Dermis microvascular lymphatic vessel endothelial cell (primary cell): ENCODE data around the gene SLC12A5. TPM values are rescaled to one million over a fixed set of nuclear protein-coding genes. Genes with fewer than 3 reads are reported as not detected.

Experiments used
- DNase-seq, 2 donors: peaks; one replicate each; pipeline versions ENCODE4 v3.0.0 to v3.0.0-alpha.2; 2010; ENCODE audit warnings: low read depth in 2 of 2
- total RNA-seq: library from RNA; depleted of rRNA; stranded (reverse); fragments of >200 nt; gene quantifications from 2 replicates; pipeline ENCODE4 v1.2.1, GENCODE V29; 2014

SLC12A5 gene
- total RNA-seq, 1 donor from 2014 or later = 0.13 TPM

DNA sequence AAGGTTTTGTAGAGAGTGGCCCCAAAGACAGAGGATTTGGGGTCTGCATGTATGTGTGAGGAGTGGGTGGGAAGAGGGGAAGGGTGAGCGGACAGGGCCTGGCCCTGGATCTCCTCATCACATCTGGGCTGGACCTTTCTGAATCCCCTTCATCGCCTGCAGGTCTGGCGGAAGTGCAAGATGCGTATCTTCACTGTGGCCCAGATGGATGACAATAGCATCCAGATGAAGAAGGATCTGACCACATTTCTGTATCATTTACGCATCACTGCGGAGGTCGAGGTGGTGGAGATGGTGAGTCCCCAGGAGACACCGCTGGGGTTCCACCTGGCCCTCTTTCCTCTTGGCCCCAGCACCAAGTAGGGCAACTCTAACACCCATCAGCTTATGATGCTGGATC is 24.4 kb downstream of the SLC12A5 start:
- DNase-seq = no peak

DNA sequence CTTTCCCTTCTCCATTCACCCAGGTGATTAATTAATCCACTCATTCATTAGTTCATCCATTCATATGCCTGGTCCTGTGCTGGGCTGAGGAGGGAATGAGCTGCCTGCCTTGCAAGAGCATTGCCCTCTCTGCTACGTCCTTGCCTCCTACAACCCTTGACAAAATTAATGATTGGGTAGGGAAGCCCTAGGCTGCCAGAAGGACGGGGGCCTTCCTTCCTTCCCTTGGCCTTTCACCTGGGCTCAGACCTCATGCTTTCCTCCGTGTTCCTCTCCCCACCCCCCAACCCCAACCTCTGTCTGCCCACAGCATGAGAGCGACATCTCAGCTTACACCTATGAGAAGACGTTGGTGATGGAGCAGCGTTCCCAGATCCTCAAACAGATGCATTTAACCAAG is 25.6 kb downstream of the SLC12A5 start:
- DNase-seq = no peak

DNA sequence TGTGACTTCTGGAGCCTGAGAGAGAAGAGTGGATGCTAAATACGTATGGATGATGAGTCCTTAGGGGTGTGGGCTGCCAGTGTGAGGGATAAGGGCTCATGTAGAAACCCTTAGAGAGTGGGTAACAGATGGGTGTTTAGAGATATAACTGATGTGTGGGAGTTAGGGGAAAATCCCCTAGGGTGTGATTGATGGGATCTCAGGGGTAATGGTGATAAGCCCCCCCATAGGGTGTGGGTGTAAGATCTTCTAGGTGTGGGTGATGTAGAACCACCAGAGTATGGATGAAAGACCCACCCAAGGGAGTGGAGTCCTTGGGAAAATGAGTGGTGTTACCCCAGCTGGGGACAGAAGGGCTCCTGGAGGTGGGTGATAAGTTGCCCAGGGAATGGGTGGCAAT is 26.3 kb downstream of the SLC12A5 start:
- no peak for DNase-seq

DNA sequence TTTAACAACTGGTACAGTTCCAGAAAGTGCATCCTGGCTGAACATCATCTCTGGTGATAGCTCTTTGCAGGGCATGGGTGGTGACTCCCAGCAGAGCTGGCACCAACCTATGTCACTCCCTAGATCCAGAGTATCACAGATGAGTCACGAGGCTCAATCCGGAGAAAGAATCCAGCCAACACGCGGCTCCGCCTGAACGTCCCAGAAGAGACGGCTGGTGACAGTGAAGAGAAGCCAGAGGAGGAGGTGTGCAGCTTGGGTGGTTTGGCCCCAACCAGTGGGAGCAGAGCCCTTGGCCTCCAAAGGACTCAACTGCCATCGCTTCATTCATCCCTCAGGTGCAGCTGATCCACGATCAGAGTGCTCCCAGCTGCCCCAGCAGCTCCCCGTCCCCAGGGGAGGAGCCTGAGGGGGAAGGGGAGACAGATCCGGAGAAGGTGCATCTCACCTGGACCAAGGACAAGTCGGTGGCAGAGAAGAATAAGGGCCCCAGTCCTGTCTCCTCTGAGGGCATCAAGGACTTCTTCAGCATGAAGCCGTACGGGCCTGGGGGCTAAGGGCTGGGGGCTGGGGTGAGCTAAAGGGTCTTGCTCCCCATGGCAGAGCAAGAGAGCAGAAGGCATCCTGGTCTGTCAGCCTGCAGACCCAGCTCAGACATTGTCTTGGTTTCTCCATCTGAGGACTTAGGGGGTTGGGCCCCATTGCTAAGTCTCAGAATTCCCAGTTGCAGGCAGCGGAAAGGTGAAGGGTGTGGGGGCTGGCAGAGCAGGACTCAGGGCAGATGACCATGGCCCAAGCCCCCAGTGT is 27.2 kb downstream of the SLC12A5 start:
- no peak for DNase-seq

DNA sequence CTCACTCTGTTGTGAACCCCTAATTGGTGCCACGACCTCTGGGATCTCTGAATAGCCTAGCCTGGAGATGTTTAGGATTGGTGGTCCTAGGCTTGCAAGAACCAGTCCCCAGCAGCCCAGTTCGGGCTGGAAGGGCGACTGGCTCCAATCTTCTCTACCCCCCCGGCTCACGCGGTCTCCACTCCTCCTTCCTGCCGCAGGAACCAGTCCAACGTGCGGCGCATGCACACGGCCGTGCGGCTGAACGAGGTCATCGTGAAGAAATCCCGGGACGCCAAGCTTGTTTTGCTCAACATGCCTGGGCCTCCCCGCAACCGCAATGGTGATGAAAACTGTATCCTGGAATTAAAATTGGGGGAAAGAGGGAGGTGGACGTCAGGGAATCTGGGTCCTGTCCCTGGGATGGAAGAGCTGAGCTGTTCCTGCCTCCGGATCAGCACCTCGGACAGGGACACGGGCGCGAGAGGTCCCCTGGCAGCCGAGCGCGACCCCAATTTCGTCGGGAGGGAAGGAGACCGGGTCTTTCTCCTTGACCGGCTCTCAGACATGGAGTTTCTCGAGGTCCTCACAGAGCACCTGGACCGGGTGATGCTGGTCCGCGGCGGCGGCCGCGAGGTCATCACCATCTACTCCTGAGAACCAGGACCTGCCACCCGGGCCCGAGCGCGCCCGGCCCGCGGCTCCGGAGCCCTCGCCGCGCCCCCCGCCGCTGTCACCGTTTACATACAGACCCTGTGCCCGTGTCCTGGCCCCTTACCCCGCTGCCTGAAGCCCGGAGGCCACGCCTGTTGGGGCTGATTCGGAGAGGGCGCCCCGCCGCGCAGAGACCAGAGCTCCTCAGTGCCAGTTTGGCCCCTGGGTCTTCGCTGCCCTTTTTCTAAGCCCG is 28.2 kb downstream of the SLC12A5 start:
- peak; percentile 20 to 54 for DNase-seq

DNA sequence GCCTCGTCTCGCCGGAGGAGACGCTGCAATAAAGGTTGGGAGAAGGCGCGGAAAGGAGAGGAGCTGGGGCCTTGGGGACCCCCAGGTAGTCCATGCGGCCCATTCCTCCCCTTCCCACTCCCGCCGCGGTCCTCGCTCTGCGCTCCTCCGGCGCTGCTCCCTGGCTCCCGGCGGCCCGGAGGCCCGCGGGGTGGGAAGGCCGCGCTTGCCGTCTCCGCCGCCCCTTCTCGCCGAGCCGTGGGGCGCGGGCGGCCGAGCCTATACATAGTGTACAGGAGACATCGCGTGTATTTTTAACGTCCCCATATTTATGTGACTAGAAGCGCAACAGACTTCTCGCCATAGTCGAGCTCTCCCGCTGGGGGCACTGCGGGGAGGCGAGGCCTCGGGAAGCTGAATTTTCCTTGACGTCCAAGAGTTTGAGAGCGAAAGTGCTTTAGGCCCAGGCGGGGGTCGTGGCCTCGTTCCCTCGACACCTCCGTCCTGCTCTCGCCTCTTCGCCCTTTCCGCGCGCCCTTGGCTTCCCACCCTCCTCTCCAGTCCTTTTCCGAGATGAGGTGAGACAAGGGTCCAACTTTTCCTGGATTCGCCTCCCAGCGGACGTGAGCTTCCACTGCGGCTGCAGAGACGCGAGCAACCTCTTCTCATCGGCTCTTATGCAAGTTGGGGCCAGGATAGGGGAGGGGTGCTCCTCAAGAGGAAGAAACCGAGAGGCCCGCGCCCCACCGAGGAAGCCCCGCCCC is 29.0 kb downstream of the SLC12A5 start:
- peak in 1 of 2 donors; percentile 32 for DNase-seq

DNA sequence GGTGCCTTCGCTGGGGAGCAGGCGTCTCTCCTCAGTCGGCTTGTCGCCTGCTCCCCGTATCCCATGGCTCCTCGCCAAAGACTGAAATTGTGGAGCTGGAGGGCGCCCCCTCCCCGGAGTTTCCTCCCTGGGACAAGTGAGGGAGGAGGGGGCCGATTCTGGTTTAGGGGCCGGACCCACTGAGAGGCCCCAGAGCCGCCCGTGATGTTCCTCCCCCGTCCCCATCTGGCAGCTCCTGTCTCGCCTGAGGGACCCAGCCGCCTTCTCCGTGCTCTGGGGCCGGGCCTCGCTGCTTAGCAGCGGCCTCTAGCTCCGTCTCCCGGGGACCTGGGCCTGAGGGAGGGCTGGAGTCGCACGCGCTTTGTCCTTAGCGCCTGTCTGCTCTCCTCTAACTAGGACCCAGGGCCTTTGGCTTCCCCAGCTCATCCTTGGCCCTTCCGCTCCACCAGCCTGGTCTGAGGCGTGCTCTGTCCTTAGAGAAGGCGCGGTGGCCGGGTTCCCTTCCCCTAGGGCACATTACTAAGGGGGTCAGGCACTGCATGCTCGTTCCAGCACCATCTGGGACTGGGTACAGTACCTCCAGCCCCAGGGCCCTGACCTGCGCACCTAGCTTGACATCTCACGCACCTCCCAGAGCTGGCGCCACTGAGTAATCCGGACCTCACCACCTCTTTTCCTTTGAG is 29.7 kb downstream of the SLC12A5 start:
- DNase-seq = no peak

DNA sequence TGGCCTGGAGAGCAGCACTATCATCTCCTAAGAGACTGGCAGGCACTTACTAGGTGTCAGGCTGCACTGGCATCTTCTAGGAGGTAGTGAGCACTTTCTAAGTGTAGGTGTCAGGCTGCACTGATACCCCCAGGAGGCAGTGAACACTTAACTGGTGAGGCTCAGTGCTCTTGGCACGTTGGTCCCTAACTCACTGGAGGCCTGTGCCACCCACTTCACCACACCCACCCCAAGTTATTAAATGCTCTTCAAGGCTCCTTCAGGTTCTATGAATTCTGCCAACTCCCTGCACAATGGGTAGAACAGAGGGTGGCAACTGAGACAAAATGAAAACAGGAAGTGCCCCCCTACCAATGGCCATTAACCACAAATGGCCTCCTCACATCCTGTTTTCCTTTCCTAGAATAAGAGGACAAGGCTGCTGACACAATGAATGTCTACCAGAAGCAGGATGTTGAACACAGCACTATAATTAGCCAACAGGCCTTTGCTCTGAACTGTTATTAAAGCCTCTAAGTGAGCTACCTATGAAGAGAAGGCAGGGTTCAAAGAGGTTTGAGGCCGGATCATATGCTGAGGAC is 31.4 kb downstream of the SLC12A5 start:
- DNase-seq = peak; percentile 30 to 67

DNA sequence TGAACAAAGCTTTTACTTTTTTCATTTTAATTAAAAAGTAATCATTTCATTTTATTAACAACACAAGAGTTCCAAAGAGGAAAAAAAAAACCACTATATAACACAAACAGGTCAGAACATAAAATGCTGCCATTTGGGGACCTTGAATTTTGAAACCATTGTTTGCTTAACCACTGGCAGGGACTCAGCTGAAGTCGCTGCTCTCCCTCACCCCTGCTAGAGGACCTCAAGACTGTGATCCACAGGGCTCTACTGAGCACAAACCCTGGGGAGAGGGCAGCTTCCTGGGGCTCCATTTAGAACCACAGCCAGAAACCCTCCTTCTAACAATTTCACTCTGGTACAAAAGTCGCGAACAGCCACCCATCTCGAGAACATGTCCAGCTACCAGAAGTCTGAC is 32.0 kb downstream of the SLC12A5 start:
- DNase-seq = no peak

DNA sequence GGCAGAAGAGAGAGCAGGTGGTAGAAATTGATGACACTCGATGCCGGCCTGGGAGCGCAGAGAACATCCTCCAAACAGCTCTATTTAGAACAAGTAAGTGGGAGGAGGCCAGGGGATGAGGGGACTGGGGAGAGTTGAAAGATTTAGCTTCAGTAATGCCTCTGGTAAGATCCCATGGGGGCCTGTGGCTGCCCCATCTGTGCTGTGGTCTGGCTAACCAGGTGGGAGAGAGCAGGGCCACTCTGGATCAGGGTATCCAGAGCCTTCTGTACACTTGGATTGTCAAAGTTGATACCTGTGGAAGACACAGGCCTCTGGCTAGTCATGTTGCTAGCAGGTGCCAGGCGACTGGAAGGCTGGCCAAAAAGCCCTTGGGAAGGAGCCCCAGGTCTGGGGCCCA is 33.1 kb downstream of the SLC12A5 start:
- DNase-seq = no peak

DNA sequence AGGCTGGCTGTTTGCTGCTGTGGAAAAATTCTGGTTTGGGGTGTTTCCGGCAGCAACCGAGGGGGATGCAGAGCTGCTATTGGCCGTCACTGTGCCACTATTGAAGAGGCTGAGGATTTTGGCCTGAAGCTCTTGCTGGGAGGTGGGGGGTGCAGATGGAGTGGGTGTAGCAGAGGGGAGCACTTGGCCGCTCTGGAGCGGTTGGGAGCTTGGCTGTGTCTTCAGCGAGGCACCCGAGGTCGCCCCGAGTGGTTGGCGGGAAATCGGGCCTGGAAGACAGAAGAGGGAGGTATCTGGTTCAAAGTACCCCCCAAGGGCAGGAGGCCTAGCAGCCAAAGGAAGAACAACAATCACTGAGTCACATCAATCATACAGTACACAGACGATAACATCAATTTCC is 33.6 kb downstream of the SLC12A5 start:
- DNase-seq = no peak

DNA sequence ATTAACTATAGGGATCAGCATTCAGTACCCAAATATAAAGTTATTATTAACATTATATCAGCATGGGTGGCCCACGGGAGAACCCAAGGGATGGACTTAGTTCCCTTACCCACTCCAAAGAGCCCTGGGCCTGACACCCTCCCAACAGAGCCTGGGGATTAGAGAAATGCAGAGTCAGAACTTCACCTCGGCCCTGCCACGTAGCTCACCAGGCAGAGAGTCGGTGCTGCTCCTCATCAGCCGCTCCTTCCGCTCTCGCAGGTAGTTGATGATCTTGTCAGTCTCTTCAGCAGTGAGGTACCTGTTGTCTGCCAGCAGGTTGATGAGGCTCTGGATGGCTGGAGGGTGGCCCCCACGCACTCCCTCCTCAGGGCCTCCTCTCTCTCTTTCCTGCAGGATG is 34.1 kb downstream of the SLC12A5 start:
- DNase-seq = no peak

DNA sequence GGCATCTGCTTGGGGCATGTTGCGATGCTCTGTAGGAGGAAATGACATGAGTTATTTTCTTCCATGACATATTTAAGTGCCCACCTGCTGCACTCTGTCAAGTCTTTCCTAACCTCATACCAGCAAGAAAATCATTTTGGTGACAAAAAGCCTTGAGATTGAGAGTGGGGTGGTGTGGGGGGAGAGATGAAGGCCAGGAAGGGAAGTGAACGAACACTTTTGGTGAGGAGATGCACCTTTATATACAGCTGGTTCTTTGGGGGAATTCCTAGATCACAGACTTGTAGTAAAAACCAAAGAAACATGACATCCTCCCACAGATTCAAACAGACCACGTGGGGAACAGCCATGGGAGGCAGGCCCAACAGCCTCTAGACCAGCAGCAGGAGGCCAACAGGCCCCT is 34.6 kb downstream of the SLC12A5 start:
- DNase-seq = no peak

DNA sequence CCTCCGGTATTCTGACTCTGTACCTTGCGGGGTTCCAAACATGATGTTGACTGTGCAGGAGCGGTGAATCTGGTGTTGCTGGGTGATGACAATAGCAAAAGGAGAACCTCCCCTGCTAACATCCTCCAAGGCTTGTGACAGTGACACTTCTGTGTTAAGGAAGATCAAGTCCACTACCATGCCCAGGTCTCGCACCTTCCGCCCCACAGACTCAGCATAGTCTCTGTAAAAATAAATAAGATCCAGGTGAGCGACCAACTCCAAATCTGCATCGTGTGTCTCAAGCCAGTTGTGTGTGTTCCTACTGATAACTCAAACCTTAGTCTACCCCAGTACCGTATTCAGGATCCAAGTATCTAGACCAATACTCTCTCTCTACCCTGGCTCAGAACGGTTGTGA is 36.0 kb downstream of the SLC12A5 start:
- DNase-seq = no peak

DNA sequence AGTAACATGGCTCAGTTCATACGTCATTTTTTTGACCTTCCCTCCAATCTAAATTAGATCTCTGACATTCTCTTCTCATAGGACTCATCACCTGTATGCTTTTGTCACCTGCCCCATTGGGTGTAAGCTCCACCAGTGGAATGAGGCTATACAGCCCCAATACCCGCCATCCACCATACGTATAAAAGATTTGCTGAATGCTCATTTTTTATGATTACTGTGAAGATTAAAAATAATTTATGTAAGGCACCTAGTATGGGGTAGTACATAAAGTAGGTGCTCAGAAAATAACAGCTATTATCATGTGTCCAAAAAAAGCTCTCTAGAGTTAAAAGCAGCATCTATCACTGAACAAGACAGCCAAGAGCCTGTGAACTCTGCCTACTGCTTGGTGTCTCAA is 36.7 kb downstream of the SLC12A5 start:
- no peak for DNase-seq

DNA sequence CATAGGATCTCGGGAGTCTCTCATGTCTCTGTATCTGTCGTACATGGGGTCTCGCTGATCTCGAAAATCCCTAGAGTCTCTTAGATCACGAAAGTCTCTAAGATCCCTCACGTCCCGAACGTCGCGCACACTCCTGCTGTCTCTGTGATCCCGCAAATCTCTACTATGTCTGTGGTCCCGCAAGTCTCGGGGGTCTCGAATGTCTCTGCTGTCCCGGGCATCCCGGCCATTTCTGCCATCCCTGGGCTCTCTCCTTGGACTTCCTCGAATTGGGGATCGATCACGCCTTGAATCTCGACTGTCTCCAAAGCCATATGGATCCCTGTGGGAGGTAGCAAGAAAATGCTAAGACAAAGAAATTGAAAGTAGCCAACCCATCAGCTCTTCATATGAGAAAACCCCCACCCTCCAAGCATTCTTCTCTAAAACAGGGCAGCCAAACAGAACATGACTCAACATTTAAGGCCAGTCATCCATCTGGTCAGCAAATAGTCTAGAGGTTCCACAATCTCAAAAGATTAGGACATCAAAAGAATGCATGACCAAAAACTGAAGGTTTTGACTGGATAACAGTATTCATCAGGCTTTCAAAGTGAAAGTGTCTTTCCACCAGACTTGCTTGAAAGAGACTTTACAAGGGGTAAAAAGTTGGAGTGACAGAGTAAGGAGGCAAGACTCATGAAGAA is 41.3 kb downstream of the SLC12A5 start:
- DNase-seq = no peak

DNA sequence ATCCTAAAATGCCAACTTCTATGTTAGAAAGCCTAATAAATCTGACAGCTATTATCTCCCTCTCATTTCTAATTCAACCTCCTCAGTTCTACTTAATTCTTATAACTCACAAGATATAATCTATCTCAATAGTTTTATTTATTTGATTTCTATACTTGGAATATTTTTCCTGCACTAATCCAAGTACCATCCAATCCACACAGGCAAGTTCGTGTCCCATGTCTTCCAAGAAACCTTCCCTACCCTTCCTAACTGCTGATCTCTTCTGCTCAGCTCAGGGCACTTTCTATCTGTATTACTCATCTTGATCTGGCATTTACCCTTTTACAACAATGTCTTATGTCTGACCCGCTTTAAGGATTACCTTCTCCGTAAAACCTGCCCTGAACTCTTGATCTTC is 42.6 kb downstream of the SLC12A5 start:
- DNase-seq = no peak

DNA sequence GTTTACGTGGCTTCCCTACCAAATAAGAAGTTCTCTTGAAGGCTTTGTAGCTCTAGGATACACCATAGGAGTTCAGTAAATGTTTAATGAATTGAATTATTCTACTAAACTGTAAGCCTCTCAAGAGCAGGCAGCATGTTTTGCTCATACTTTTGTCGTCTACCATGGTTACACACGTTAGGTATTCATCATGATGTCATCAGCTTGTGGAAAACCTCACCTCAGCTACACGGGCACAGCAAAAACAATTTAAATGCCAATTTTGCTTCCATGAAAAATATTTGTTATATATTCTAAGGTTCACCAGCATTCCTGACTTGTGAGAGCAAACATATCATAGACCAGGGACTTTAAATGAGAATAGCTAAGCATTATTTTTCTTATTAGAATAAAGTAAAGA is 44.0 kb downstream of the SLC12A5 start:
- no peak for DNase-seq

DNA sequence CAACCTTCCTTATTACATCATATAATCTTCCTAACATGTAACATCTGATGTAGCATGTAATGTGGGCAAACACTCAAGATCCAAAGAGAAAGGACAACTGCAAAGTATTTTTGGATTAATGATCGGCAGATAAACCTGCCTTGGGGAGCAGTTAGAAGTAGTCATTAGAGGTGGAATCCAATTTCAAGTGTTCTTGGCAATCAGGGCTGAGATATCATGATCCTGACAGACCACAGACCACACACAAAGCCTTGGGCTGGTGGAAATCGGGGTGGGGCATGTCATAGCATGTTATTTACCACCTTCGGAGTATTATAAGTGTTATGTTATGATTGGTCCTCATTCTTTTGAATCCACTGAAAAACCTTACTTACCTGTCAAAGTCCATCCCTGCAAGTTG is 44.4 kb downstream of the SLC12A5 start:
- DNase-seq = no peak

DNA sequence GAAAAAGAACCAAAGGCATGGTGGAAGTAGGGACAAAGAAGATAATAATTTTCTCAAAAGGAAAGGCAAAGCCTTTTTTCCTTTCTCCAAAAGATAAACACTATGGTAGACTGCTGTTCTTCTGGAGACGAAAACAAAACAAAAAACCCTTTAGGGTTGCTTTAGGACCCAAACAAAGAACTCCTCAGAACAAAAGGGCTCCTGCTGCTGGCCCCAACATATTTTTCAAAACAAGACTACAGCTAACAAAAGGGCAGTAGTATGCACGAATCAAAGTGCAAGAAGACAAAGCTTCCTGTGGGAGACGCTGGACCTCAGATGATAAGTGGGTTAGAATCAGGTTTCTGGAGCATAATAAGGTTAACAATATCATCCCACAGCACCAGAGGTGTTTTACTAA is 45.0 kb downstream of the SLC12A5 start:
- no peak for DNase-seq

DNA sequence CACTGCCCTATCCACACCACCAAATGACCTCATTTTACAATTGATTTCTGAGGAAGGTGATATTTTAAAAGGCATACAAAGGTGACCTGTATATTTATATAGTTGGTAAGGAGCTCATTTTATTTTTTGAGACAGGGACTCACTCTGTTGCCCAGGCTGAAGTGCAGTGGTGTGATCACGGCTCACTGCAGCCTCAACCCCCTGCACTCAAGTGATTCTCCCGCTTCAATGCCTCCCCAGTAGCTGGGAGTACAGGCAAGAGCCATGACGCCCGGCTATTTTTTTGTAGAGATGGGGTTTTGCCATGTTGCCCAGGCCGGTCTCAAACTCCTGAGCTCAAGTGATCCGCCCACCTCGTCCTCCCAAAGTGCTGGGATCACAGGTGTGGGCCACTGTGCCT is 47.8 kb downstream of the SLC12A5 start:
- no peak for DNase-seq
